Common myeloid progenitor, CD34-positive (primary cell): ENCODE data around the gene CDADC1.

Experiments
- CTCF ChIA-PET: fragments of 350-600 bp; sonication (Branson Sonifier 250); formaldehyde crosslinking; loops from one replicate; lab custom pipeline; 2021; ENCODE audit warnings: antibody characterized with exemption; lab: Charles Lee
- POLR2A ChIA-PET: fragments of 350-600 bp; sonication (Branson Sonifier 250); formaldehyde crosslinking; loops from one replicate; lab custom pipeline; 2021; ENCODE audit warnings: antibody characterized with exemption; lab: Charles Lee
- DNase-seq, 3 donors: peaks; one replicate each; pipeline versions ENCODE4 v3.0.0 to v3.0.0-alpha.2; 2013
- H3K27ac ChIP-seq, 2 experiments: 1 replicate in 1 of 2; 2 replicates in 1 of 2; pipeline ENCODE4 v1.7.0; 2013; ENCODE audit warnings: inconsistent platforms in 2 of 2, low read length in 2 of 2, mild to moderate bottlenecking in 2 of 2, low read depth in 1 of 2, moderate library complexity in 1 of 2; ENCODE audit not compliant: severe bottlenecking in 2 of 2, insufficient read depth in 1 of 2, poor library complexity in 1 of 2
- H3K27me3 ChIP-seq, 5 experiments: replicated peaks in 2 of 5; 1 replicate in 3 of 5; 2 replicates in 2 of 5; pipeline versions ENCODE4 v1.6.1 to v1.7.0; 2013; ENCODE audit warnings: low read length in 4 of 5, mild to moderate bottlenecking in 2 of 5, moderate library complexity in 2 of 5, inconsistent platforms in 1 of 5; ENCODE audit not compliant: insufficient read depth in 5 of 5, control insufficient read depth in 4 of 5
- H3K36me3 ChIP-seq, 4 experiments: 1 replicate in 2 of 4; 2 replicates in 2 of 4; pipeline versions ENCODE4 v1.6.1 to v1.7.0; 2013; ENCODE audit warnings: low read length in 3 of 4, control low read depth in 1 of 4, mild to moderate bottlenecking in 1 of 4; ENCODE audit not compliant: control insufficient read depth in 4 of 4, insufficient read depth in 4 of 4
- H3K4me1 ChIP-seq, 4 experiments: 1 replicate in 3 of 4; 2 replicates in 1 of 4; pipeline versions ENCODE4 v1.6.1 to v1.7.1; 2013; ENCODE audit warnings: low read length in 3 of 4, mild to moderate bottlenecking in 3 of 4, control low read depth in 1 of 4, inconsistent platforms in 1 of 4, moderate library complexity in 1 of 4; ENCODE audit not compliant: control insufficient read depth in 4 of 4, insufficient read depth in 4 of 4; ENCODE audit errors: control extremely low read depth in 1 of 4
- H3K4me3 ChIP-seq, 7 experiments: 1 replicate in 4 of 7; 2 replicates in 3 of 7; pipeline versions ENCODE4 v1.5.1 to v1.7.0; 2013; ENCODE audit warnings: mild to moderate bottlenecking in 7 of 7, low read length in 6 of 7, moderate library complexity in 6 of 7, inconsistent platforms in 2 of 7, low read depth in 2 of 7, control low read depth in 1 of 7; ENCODE audit not compliant: insufficient read depth in 4 of 7, control insufficient read depth in 1 of 7; ENCODE audit errors: extremely low read depth in 1 of 7
- H3K9me3 ChIP-seq, 5 experiments: 1 replicate in 4 of 5; 2 replicates in 1 of 5; pipeline versions ENCODE4 v1.6.1 to v1.7.1; 2013; ENCODE audit warnings: low read length in 4 of 5, mild to moderate bottlenecking in 2 of 5, inconsistent platforms in 1 of 5, low read depth in 1 of 5, moderate library complexity in 1 of 5; ENCODE audit not compliant: control insufficient read depth in 4 of 5, insufficient read depth in 2 of 5; ENCODE audit errors: control extremely low read depth in 1 of 5
- WGBS: methylation state at CpG from one replicate; pipeline ENCODE4 v1.1.5; 2013; ENCODE audit not compliant: insufficient coverage; 5-methylcytosine and 5-hydroxymethylcytosine counted together

The CDADC1 gene

GRCh38 chr13:49341941-49342340 is 94.2 kb downstream of the CDADC1 start:
- ChIA-PET CTCF (no interaction called here), POLR2A (no interaction called here)
- no peak overlapping the region for H3K27ac ChIP-seq
- no peaks in the 10 kb centered on the region for H3K27me3 ChIP-seq
- H3K4me1 ChIP-seq = no peaks in the 10 kb centered on the region
- H3K4me3 ChIP-seq = no peak overlapping the region
- no peak for DNase-seq
- H3K36me3 ChIP-seq = peaks cover 0 to 2% (median 0%) of the 10 kb centered on the region in 4 experiments
- no peaks in the 10 kb centered on the region for H3K9me3 ChIP-seq

- no peak overlapping the region for H3K27ac ChIP-seq
- H3K9me3 ChIP-seq = no peaks in the 10 kb centered on the region
- ChIA-PET CTCF (no interaction called here), POLR2A (no interaction called here)
- H3K27me3 ChIP-seq = no peaks in the 10 kb centered on the region
- no CpG with 5 or more reads among the region's 2 CpGs for WGBS
- H3K4me3 ChIP-seq = no peak overlapping the region
- H3K36me3 ChIP-seq = peaks cover 0 to 2% (median 0%) of the 10 kb centered on the region in 4 experiments
- H3K4me1 ChIP-seq = no peaks in the 10 kb centered on the region
- DNase-seq = no peak
Measured at GRCh38 chr13:49342454-49342853, 94.7 kb downstream of the CDADC1 start.
